GM19351 (cell line): ENCODE measurements around the gene TFDP1.
"Not testable (repeated sequence)": the region's sequence is repeated elsewhere in the genome, so short reads cannot be mapped to it uniquely, and the experiment has no call there.

ENCODE experiments used
- ATAC-seq: cut with Tn5 transposase; IDR thresholded peaks from one replicate; pipeline ENCODE4 v1.9.1; 2021; ENCODE audit warnings: mild to moderate bottlenecking, moderate library complexity; ENCODE audit not compliant: unreplicated experiment

TFDP1 gene

DNA sequence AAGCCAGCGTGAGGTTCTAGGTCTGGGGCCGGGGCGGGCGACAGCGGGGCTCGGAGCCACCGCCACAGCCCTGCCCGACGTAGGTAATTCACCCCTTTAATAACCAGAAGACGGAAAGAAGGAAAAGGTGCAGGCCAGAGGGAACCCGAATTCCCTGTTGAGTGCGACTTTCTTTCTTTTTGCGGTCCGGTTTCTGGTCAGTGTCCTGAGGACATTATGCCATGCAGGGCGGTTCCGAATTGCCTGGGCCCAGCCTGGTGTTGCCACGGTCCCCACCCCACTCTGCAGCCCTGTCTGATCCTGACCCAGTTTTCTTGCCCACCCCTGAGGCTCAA lies 18.4 kb upstream of the TFDP1 start:
- no peak for ATAC-seq

DNA sequence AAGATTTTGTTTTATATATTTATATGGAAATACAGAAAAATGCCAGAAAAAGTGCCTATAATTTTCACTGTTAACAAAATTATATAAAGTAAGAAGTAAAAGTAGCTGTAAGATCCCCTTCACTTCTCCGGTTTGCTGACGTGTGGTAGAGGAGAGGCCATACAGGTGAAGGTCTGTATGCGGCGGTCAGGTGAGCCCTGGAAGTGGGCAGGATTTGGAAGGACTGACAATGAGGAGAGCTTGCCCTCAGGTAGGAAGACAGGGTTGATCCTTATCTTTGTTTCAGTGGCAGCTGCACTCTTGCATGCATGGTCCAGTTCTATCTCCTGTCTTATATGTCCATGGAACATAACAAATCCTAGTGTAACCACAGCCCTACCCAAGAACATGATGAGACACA lies 16.9 kb upstream of the TFDP1 start:
- no peak for ATAC-seq

DNA sequence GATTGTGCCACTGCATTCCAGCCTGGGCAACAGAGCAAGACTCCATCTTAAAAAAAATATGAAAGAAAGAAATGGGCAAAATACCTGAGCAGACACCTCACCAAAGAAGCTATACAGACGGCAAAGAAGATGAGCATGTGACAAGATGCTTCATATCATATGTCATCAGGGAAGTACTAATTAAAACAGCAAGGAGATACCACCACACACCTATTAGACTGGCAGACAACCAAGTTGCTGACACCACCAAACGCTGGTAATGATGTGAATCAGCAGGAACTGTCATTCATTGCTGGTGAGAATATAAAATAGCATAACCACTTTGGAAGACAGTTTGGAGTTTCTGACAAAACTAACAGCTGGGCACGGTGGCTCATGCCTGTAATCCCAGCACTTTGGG lies 11.5 kb upstream of the TFDP1 start:
- ATAC-seq: no peak

DNA sequence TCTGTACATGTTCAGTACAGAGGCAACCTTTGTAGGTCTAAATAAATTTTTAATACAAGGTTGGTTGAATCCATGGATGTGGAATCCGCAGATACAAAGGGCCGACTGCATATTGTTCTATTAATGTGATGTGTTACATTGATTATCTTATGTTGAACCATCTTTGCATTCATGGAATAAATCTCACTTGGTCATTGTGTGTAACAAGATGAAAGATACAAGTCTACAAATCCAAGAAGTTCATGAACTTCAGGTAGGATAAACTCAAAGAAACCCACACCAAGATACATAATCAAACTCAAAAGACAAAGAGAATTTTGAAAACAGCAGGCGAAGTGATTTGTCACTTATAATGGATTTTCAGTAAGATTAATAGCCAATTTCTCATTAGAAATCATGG lies 8.0 kb upstream of the TFDP1 start:
- no peak for ATAC-seq

DNA sequence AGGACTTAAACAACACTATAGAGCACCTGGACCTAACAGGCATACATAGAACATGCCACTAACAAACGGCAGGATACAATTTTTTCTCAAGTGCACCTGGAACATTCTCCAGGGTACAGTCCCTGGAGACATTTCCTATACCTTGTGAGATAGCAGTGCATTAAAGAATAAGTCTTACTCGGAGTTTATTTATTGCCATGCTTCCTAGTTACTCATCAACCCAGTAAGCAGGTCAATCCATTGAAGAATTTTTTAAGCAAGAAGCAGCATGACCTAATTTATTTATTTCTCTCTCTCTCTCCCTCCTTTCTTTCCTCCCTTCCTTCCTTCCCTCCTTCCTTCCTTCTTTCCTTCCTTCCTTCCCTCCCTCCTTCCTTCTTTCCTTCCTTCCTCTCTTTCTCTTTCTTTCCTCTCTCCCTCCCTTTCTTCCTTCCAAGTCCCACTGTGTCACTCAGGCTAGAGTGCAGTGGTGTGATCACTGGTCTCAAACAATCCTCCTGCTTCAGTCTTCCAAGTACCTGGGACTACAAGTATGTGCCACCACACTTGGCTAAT lies 6.6 kb upstream of the TFDP1 start:
- ATAC-seq: no peak

DNA sequence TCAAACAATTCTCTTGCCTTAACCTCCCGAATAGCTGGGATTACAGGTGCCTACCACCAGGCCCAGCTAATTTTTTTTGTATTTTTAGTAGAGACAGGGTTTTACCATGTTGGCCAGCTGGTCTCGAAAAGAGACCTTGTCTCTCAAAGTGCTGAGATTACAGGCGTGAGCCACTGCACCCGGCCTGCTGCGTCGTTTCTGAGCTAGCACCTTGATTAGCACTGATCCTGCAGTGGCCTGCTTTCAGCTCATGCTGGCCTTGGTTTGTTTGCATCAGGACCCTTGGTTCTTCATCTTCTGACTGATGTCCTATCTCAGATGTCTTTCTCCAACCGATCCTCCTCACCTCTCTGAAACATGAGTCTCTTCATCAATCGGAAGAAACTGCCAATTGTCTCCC lies 4.9 kb upstream of the TFDP1 start:
- ATAC-seq: no peak

DNA sequence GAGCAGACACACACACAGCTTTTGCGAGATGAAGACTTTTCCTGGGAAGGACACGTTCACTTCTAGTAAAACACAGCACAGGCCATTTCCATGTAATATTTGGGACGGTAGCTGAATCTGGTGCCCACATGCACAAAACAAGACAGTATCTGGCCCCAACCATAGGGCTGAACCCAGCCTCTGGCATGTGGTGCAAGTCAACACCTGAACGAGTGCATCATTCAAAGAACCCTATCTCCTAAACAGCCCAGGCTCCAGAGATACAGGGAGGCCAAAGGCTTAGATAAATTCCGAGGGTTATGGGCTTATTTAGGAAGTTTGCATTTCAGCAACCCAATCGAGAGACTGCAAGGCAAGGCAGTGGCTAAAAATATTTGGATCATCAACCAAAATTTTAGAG lies 2.7 kb upstream of the TFDP1 start:
- no peak for ATAC-seq

DNA sequence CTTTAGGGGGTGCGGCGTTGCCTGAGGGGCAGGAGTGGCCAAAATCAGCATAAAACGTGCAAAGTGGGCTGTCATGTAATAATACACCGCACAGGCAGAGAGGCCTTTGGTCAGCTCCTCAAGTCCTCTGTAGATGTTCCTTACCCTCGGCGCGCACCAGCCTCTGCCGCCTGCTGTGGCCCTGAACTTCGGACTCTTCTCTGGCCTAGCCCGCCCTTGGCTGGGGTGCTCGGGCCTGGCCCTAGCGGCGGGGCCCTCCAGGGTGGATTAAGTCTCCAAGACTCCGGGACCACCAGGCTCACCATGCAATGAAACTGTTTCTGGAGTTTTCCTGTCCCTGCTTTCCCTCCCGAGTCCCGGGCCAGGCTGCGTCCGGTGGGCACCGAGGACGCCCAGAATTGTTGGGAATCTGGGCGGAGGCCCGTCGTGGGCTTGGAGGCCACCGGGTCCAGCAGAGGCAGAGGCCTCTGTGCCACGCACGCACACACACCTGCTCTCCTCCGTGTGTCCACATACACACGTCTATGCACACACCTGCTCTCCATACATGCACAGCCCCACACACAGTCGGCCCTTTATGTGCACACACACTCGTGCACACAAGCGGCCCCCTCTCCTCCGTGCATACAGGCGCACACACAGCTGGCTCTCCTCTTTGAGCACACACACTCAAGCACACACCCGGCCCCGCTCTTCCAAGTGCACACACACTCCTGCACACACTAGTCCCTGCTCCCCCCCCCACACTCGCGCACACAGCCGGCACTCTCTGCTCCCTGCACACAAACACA lies 1.5 kb upstream of the TFDP1 start:
- no peak for ATAC-seq

DNA sequence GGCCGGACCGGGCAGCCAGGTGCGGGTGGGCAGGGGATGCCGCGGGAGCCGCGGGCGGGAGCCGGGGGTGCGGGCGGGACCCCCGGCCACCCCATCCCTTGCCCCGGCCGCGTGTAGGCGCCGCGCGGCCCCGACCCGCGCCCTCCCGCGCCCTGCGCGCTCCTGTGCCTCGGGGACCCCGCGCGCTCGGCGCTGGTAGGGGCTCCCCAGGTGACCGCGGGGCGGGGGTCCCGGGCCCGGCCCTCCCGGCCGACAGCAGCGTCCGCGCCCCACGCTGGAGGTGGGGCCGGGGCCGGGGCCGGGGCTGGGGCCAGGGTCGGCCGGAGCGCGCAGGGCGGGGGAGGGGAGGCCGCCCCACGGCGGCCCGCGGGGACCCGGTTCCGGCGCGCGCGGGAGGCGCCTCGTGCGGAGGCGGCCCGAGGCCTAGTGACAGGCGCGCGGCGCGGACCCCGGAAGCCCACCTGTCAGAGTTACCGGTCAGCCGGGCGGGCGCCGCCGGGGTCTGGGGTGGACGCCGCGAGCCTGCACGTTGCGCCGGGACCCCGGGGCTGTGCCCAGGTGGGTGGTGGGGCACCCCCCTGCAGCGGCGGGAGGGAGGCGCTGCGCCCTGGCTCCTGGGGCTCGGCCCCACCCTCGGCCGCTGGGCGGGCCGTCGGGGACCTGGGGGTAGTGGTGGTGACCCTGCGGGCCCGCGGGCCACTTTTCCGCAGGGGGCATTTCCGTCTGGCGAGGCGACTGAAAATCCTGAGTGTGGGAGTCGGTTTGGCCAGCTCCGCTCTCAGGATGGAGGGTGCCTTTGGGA lies 518 bp downstream of the TFDP1 start:
- ATAC-seq: peak; percentile 41

DNA sequence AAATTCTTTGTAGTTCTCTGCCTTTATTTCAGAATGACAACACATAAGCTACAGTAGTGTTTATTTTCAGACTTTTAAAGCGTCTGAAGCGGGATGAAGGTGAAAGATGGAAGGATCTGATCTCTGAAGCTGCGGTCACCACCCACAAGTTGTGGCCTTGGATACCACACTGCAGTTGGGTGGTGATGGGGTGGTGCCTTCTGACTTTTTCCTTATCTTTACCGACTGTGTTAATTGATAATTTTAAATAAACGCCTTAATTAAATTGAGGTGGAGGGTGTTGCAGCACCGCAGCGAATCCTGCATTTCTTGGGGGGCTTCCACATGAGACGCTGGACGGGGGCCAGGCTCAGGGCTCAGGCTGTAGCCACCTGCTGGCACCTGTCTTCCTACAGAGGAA lies 1.3 kb downstream of the TFDP1 start:
- ATAC-seq: no peak

DNA sequence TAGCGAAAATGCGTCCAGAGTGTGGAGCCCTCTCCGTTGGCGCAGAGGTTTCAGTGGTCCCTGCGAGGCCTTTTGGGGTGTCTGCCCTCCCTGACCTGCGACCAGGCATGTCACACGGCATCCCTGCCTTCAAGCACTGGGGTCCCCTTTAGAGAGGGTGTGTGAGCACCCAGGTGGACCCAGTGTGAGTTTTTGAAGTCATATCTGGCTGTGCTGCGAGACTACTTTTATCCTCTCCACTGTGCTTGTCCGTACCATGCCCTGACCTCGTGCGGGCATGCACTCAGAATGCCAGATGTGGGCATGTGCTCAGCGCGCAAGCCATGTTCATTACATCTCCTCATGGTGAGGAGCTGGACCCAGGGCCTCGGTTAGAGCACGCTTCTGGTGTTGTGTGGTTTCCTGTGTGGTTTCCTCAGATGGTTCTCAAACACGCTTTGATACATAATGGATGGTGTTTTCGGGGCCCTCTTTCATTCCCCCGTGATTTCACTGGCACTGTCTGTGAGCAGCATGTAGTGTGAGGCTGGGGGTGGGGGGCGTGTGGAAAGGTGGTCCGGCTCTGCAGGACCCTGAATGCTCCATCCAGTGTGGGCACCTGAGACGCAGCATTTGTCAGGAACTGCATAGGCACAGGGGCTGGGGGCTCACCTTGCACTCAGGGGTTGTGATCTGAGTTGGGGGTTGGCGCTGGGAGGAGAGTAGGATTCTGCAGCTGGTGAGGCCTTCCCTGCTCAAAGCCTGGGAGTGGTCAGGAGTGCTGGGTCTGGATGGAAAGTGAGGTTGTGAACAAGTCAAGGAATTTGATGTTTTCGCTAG lies 2.3 kb downstream of the TFDP1 start:
- no peak for ATAC-seq

DNA sequence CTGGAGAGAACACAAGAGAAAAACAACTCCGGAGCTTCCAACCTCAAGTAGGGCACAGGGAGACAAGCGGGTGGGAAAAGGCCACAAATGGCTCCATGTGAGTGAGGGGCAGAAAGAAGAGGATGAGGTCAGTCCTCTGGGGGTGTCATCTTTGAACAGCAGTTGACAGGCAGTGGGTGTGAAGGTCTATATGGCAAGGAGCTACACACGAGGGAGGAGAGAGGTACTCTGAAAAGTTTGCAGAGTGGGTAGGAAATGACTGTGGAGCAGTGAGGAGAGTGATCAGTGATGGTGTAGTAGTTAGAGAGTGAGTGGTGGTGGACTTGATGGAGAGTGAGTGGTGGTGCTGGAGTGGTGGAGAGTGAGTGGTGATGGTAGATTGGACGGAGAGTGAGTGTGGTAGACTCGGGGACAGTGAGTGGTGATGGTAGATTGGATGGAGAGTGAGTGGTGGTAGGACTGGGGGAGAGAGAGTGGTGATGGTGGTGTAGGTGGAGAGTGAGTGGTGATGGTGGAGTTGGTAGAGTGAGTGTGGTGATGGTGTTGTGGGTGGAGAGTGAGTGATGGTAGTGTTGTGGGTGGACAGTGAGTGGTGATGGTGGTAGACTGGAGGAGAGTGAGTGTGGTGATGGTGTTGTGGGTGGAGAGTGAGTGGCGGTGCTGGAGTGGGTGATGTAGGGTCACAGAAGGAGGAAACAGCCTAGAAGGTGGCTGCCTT lies 4.0 kb downstream of the TFDP1 start:
- ATAC-seq: no peak

DNA sequence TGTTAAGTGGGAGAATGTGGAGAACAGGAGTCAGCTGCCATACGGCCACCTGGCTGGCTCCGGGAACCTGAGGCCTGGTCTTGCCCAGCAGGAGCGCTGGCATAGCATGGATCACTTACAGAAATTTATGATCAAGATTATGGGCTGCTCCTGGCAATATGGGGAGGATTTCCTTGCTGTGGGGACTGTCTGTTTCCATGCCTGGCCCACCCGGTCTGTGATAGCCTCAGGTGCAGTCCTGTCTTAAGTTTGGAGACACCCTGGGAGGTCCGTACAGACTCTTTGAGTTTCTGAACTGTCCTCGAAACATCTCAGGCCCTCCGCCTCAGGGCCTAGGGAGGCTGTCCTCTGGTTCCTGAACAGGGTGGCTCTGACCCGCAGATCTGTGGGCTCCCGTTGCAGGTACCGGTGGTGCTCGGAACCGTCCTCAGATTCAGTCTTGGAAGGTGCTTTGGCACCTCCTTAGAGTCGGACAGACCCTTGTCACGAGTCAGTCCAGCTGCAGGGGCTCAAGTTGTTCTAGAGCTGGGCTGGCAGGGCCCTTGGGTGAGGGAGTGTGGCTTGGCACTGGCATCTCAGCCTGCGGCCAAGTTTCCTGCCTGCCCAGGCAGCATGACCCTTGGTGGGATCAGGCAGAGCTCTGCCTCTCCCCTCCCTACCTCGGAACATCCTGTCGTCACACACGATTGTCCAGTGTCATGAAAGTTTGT lies 4.9 kb downstream of the TFDP1 start:
- ATAC-seq: no peak

DNA sequence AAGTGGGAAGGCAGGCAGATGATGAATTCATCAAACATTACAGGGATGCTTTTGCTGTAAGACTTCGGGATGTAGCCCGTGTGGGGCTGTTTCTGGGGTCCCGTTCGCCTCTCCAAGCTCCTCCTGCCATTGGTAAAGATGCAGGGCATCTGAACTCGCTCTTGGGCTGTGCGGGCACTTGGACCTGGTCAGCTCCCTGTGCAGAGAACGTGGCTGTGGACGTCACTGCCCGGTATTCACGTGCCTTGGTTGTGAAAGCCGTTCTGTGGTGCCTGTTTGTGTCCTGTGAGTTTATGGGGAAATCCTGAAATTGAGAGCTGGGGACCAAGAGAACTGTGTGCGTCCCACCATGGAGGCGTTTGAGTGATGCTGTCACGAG lies 5.4 kb downstream of the TFDP1 start:
- no peak for ATAC-seq

DNA sequence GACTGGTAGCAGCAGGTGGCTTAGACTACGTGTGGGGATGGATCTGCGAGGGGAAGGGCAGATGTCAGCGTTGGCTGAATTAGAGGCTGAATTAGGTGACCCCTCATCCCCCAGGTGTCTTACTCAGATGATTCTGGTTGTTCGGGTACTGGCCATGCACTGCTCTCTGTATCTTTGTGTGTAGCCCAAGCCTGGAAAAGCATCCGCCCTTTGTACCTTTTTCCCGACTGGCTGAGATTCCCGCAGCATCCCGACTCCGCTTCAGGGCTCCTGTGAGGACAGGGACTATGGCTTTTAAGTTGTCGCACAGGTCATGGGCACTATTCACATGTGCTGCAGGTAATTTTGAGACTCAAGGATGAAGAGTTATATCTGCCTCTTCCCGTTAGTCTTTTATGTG lies 7.2 kb downstream of the TFDP1 start:
- ATAC-seq: no peak

DNA sequence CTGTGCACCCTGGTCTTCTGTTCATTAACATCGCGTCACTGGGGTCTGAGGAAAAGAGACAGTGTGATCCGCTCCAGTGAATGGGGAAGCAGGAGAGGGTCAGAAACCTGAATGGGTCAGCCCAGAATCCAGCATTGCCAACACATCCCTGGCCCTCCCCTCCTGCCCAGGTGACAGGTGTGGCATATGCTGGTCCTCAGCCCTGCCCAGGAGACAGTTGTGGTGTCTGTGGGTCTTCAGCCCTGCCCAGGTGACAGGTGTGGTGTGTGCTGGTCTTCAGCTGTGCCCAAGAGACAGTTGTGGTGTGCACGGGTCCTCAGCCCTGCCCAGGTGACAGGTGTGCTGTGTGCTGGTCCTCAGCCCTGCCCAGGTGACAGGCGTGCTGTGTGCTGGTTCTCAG lies 8.0 kb downstream of the TFDP1 start:
- ATAC-seq: no peak

DNA sequence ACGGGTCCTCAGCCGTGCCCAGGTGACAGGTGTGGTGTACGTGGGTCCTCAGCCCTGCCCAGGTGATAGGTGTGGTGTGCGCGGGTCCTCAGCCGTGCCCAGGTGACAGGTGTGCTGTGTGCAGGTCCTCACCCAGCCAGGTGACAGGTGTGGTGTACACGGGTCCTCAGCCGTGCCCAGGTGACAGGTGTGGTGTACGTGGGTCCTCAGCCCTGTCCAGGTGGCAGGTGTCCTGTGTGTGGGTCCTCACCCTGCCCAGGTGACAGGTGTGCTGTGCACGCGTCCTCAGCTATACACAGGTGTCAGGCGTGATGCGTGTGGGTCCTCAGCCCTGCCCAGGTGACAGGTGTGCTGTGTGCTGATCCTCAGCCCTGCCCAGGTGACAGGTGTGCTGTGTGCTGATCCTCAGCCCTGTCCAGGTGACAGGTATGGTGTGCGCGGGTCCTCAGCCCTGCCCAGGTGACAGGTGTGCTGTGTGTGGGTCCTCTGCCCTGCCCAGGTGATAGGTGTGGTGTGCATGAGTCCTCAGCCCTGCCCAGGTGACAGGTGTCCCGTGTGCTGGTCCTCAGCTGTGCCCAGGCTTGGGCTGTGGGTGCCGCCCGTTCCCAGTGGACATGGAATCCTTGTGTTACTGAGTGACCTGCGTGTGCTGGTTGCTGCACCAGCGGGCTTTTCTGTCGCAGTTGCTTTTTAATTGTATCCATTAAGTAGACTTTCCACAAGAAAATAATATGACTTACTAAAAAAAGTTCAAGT lies 9.7 kb downstream of the TFDP1 start:
- not testable (repeated sequence) for ATAC-seq

DNA sequence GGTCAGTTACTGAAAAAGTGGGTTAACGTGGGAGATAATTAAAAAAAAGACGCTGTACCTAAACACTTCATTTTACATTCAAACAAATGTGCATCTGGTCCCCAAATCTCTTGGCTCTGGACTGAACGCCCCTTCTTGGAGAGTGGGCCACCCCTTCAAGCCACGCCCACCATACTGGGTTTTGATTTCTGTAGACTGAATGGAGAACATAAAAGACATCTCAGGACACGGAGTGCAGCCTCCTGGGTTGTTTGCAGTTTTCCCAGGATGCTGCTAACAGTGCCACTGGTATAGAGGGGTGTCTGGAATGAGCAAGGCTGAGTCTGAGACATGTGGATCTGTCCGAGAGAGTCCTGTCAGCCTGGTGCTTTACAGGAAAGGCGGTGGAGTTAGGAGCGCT lies 10.6 kb downstream of the TFDP1 start:
- ATAC-seq: no peak
